Parathyroid adenoma (tissue), 2 donors: Measurements from ENCODE around the gene MACROH2A1.
A peak's percentile ranks its signal among the peaks of the same experiment; 100 is the strongest.

Experiments
- H2AFZ ChIP-seq: fragments of 300-600 bp; sonication (generic); one replicate; pipeline ENCODE4 v1.7.0; 2017; ENCODE audit warnings: antibody characterized with exemption, mild to moderate bottlenecking
- H3K27ac ChIP-seq: fragments of 300-600 bp; sonication (generic); one replicate; pipeline ENCODE4 v1.7.0; 2017
- H3K27me3 ChIP-seq: fragments of 300-600 bp; sonication (generic); one replicate; pipeline ENCODE4 v1.7.0; 2017; ENCODE audit warnings: low read length; ENCODE audit not compliant: control insufficient read depth, insufficient read depth
- H3K36me3 ChIP-seq: fragments of 300-600 bp; sonication (generic); one replicate; pipeline ENCODE4 v1.7.0; 2017; ENCODE audit warnings: low read length; ENCODE audit not compliant: control insufficient read depth, insufficient read depth
- H3K4me1 ChIP-seq: fragments of 300-600 bp; sonication (generic); one replicate; pipeline ENCODE4 v1.7.0; 2017; ENCODE audit warnings: control low read depth
- H3K4me2 ChIP-seq: fragments of 300-600 bp; sonication (generic); one replicate; pipeline ENCODE4 v1.7.0; 2017; ENCODE audit warnings: low read length
- H3K4me3 ChIP-seq: fragments of 300-600 bp; sonication (generic); one replicate; pipeline ENCODE4 v1.7.0; 2017; ENCODE audit warnings: low read depth, low read length
- H3K79me2 ChIP-seq: fragments of 300-600 bp; sonication (generic); one replicate; pipeline ENCODE4 v1.7.0; 2017; ENCODE audit warnings: control low read depth
- H3K9ac ChIP-seq: fragments of 300-600 bp; sonication (generic); one replicate; pipeline ENCODE4 v1.7.0; 2017; ENCODE audit warnings: mild to moderate bottlenecking
- H3K9me3 ChIP-seq: fragments of 300-600 bp; sonication (generic); one replicate; pipeline ENCODE4 v1.7.0; 2017; ENCODE audit warnings: low read length; ENCODE audit not compliant: control insufficient read depth
- TF ChIP-seq, protein P1 (sequence below): fragments of 300-600 bp; sonication (generic); IDR thresholded peaks from one replicate; pipeline ENCODE4 v1.7.0; 2017; ENCODE audit warnings: antibody characterized with exemption, mild to moderate bottlenecking
- donor health status: primary hyperparathyroidism.

Gene MACROH2A1

GRCh38 chr5:135428586-135428985 is 29.6 kb upstream of the MACROH2A1 start:
- Histone ChIP-seq H3K27me3 (no peaks in the 10 kb centered on the region), H3K9ac (no peak overlapping the region), H3K79me2 (no peaks in the 10 kb centered on the region), H3K4me2 (no peak overlapping the region), H3K4me3 (no peak overlapping the region), H3K27ac (no peak overlapping the region), H3K36me3 (no peaks in the 10 kb centered on the region), H2AFZ (no peak overlapping the region), H3K9me3 (no peaks in the 10 kb centered on the region), H3K4me1 (no peaks in the 10 kb centered on the region)
- TF ChIP-seq, protein P1, sequence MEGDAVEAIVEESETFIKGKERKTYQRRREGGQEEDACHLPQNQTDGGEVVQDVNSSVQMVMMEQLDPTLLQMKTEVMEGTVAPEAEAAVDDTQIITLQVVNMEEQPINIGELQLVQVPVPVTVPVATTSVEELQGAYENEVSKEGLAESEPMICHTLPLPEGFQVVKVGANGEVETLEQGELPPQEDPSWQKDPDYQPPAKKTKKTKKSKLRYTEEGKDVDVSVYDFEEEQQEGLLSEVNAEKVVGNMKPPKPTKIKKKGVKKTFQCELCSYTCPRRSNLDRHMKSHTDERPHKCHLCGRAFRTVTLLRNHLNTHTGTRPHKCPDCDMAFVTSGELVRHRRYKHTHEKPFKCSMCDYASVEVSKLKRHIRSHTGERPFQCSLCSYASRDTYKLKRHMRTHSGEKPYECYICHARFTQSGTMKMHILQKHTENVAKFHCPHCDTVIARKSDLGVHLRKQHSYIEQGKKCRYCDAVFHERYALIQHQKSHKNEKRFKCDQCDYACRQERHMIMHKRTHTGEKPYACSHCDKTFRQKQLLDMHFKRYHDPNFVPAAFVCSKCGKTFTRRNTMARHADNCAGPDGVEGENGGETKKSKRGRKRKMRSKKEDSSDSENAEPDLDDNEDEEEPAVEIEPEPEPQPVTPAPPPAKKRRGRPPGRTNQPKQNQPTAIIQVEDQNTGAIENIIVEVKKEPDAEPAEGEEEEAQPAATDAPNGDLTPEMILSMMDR: no peak

- Histone ChIP-seq H3K4me3 (no peak overlapping the region), H3K9ac (no peak overlapping the region), H3K9me3 (no peaks in the 10 kb centered on the region), H2AFZ (no peak overlapping the region), H3K36me3 (no peaks in the 10 kb centered on the region), H3K4me2 (no peak overlapping the region), H3K27ac (no peak overlapping the region), H3K27me3 (no peaks in the 10 kb centered on the region), H3K79me2 (no peaks in the 10 kb centered on the region), H3K4me1 (no peaks in the 10 kb centered on the region)
- TF ChIP-seq, protein P1: peak; percentile 57
Measured at GRCh38 chr5:135426102-135427082, 27.4 kb upstream of the MACROH2A1 start.

- no peaks in the 10 kb centered on the region for H3K9me3 ChIP-seq
- no peaks in the 10 kb centered on the region for H3K36me3 ChIP-seq
- no peaks in the 10 kb centered on the region for H3K79me2 ChIP-seq
- no peak overlapping the region for H3K27ac ChIP-seq
- no peak overlapping the region for H3K4me2 ChIP-seq
- TF ChIP-seq, protein P1: no peak
- no peak overlapping the region for H3K4me3 ChIP-seq
- H3K4me1 ChIP-seq: no peaks in the 10 kb centered on the region
- H3K9ac ChIP-seq: no peak overlapping the region
- H3K27me3 ChIP-seq: no peaks in the 10 kb centered on the region
- no peak overlapping the region for H2AFZ ChIP-seq
Measured at GRCh38 chr5:135425641-135426040, 26.6 kb upstream of the MACROH2A1 start.

DNA sequence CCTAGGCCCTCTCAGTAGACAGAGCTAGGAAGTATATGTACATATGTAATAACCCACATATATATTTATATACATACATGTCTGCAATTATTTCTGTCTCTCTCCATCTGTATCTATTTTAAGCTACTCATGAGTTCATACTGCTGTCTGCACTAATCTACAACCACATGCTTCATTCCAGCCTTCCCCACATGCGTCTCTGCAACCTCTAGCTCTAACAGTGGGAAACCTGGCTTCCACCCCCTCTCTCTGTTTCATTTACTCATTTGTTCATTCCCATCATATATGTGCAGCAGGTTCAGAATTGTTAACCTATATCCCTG is 24.8 kb upstream of the MACROH2A1 start:
- Histone ChIP-seq H3K79me2 (no peaks in the 10 kb centered on the region), H3K9ac (no peak overlapping the region), H3K9me3 (peaks cover 9% of the 10 kb centered on the region), H3K27ac (no peak overlapping the region), H2AFZ (no peak overlapping the region), H3K36me3 (no peaks in the 10 kb centered on the region), H3K4me1 (no peaks in the 10 kb centered on the region), H3K27me3 (no peaks in the 10 kb centered on the region), H3K4me3 (no peak overlapping the region), H3K4me2 (no peak overlapping the region)
- TF ChIP-seq, protein P1: no peak
